Measurements from ENCODE around the gene HDGF.

DNA sequence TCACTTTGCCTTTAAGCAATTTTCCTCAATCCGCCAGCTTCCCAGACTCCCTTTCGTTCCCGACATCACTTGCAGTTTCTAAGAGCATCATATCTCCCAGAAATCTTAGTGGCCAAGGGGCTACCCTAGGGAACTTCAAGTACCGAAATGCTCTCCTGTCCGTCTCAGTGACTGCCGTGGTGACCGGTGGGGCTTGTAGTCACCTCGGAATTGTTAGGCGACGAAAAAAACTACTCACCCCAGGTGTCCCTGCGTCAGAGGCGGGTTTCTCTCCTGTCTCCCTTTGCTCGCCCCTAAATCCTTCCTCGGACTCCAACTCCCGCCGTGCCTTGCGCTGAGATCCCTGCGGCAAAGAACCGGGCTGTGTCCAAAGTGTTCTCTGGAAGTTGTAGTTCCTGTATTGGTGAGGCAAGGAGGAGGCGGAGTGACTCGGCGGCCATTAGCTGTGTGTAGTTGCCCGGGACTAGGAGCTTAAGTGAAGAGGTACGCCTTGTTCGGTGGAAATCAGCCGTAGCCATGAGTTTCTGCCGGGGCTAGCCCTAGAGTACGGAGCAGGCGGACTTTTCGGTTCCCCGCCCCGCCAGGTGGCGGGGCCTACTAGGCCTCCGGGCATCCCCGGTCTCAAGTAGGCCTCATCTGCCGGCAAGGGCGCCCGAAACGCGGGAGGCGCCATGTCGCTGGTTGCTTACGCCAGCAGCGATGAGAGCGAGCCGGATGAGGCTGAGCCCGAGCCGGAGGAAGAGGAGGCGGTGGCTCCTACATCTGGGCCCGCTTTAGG, 15.8 kb upstream of the HDGF start, which contains the start of gene PRCC:
- TF ChIP-seq, protein P1, sequence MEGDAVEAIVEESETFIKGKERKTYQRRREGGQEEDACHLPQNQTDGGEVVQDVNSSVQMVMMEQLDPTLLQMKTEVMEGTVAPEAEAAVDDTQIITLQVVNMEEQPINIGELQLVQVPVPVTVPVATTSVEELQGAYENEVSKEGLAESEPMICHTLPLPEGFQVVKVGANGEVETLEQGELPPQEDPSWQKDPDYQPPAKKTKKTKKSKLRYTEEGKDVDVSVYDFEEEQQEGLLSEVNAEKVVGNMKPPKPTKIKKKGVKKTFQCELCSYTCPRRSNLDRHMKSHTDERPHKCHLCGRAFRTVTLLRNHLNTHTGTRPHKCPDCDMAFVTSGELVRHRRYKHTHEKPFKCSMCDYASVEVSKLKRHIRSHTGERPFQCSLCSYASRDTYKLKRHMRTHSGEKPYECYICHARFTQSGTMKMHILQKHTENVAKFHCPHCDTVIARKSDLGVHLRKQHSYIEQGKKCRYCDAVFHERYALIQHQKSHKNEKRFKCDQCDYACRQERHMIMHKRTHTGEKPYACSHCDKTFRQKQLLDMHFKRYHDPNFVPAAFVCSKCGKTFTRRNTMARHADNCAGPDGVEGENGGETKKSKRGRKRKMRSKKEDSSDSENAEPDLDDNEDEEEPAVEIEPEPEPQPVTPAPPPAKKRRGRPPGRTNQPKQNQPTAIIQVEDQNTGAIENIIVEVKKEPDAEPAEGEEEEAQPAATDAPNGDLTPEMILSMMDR (IDR thresholded peaks at IDR 0.05), result no peak
- TF ChIP-seq, protein P2, sequence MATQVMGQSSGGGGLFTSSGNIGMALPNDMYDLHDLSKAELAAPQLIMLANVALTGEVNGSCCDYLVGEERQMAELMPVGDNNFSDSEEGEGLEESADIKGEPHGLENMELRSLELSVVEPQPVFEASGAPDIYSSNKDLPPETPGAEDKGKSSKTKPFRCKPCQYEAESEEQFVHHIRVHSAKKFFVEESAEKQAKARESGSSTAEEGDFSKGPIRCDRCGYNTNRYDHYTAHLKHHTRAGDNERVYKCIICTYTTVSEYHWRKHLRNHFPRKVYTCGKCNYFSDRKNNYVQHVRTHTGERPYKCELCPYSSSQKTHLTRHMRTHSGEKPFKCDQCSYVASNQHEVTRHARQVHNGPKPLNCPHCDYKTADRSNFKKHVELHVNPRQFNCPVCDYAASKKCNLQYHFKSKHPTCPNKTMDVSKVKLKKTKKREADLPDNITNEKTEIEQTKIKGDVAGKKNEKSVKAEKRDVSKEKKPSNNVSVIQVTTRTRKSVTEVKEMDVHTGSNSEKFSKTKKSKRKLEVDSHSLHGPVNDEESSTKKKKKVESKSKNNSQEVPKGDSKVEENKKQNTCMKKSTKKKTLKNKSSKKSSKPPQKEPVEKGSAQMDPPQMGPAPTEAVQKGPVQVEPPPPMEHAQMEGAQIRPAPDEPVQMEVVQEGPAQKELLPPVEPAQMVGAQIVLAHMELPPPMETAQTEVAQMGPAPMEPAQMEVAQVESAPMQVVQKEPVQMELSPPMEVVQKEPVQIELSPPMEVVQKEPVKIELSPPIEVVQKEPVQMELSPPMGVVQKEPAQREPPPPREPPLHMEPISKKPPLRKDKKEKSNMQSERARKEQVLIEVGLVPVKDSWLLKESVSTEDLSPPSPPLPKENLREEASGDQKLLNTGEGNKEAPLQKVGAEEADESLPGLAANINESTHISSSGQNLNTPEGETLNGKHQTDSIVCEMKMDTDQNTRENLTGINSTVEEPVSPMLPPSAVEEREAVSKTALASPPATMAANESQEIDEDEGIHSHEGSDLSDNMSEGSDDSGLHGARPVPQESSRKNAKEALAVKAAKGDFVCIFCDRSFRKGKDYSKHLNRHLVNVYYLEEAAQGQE (IDR thresholded peaks at IDR 0.05; ENCODE audit: insufficient read depth in 1 of 2, low read depth in 2 of 2, low read length in 1 of 2), result no peak
- TF ChIP-seq SIN3A (IDR thresholded peaks at IDR 0.05; ENCODE audit: borderline replicate concordance, insufficient read depth, low read depth, low read length) (peak; percentile 88; the same call in 1 of the 2 replicates), POLR2AphosphoS5 (IDR thresholded peaks at IDR 0.05; ENCODE audit: low read depth, low read length) (peak; percentile 51), TCF7L2 (IDR thresholded peaks at IDR 0.05; ENCODE audit: low read depth, low read length) (no peak)
